KBM-7 (cell line): ENCODE results near the gene NABP2.

ENCODE experiments used
- DNase-seq: peaks from one replicate; pipeline ENCODE4 v3.0.0-alpha.2; 2015
- in situ Hi-C: fragments of 300-500 bp; cut with MboI; formaldehyde crosslinking; loops from 2 replicates; pipeline ENCODE4 v1.14.3; 2020; ENCODE audit warnings: low sequenced_read_pairs, low pct_unique_long_range_greater_than_20kb, mixed read lengths

Gene NABP2

GRCh38 chr12:56206452-56207166 is 17.5 kb upstream of the NABP2 start:
- DNase-seq = peak; percentile 56
- in situ Hi-C loops = no loop called here

GRCh38 chr12:56208006-56208405 is 16.1 kb upstream of the NABP2 start:
- no peak for DNase-seq
- in situ Hi-C loops = no loop called here

GRCh38 chr12:56212361-56212760 is 11.8 kb upstream of the NABP2 start:
- DNase-seq = no peak
- in situ Hi-C loops = no loop called here

- DNase-seq = no peak
- in situ Hi-C loops = no loop called here
These were observed 10.3 kb upstream of the NABP2 start for GRCh38 chr12:56213878-56214277.

GRCh38 chr12:56216461-56216860 is 7.7 kb upstream of the NABP2 start:
- in situ Hi-C loops = no loop called here
- no peak for DNase-seq

GRCh38 chr12:56219840-56220239 is 4.3 kb upstream of the NABP2 start:
- in situ Hi-C loops = no loop called here
- no peak for DNase-seq

GRCh38 chr12:56220611-56221231 is 3.4 kb upstream of the NABP2 start:
- in situ Hi-C loops = no loop called here
- peak; percentile 85 for DNase-seq

GRCh38 chr12:56221232-56221756 is 2.8 kb upstream of the NABP2 start:
- in situ Hi-C loops = no loop called here
- peak; percentile 56 for DNase-seq

GRCh38 chr12:56221757-56222530 is 2.2 kb upstream of the NABP2 start, which contains the start of gene RNF41:
TSS of gene RNF41 (minus strand) at chr12:56221922. CDS start at chr12:56214047, 7,875 bp downstream.
- in situ Hi-C loops = no loop called here
- peak; percentile 99 for DNase-seq

- in situ Hi-C loops = no loop called here
- no peak for DNase-seq
These were observed 1.6 kb upstream of the NABP2 start for GRCh38 chr12:56222531-56222895.

GRCh38 chr12:56223571-56224101 is 506 bp upstream of the NABP2 start:
- DNase-seq = no peak
- in situ Hi-C loops = no loop called here

GRCh38 chr12:56224954-56225353 is 812 bp downstream of the NABP2 start:
- no peak for DNase-seq
- in situ Hi-C loops = no loop called here

- in situ Hi-C loops = no loop called here
- DNase-seq = no peak
These were observed 4.9 kb downstream of the NABP2 start for GRCh38 chr12:56229082-56229481.

GRCh38 chr12:56229916-56230431 is 5.8 kb downstream of the NABP2 start, which contains the start of gene SLC39A5:
TSS of gene SLC39A5 (plus strand) at chr12:56230051. CDS start at chr12:56231275, 1,224 bp downstream.
- DNase-seq = peak; percentile 12
- in situ Hi-C loops = no loop called here

GRCh38 chr12:56230432-56231183 is 6.5 kb downstream of the NABP2 start:
- no peak for DNase-seq
- in situ Hi-C loops = no loop called here

GRCh38 chr12:56231184-56231582 is 7.0 kb downstream of the NABP2 start:
- no peak for DNase-seq
- in situ Hi-C loops = no loop called here

- in situ Hi-C loops = no loop called here
- DNase-seq = no peak
These were observed 10.7 kb downstream of the NABP2 start for GRCh38 chr12:56234746-56235436.

- in situ Hi-C loops = no loop called here
- no peak for DNase-seq
These were observed 11.9 kb downstream of the NABP2 start for GRCh38 chr12:56236091-56236490.
